CD4-positive, alpha-beta T cell treated with Interleukin-15 for 1 hour (primary cell): ENCODE data around the gene ZNF541.

ENCODE experiments used
- DNase-seq: peaks from one replicate; pipeline ENCODE4 v3.0.0-alpha.2; 2020

The ZNF541 gene

DNA sequence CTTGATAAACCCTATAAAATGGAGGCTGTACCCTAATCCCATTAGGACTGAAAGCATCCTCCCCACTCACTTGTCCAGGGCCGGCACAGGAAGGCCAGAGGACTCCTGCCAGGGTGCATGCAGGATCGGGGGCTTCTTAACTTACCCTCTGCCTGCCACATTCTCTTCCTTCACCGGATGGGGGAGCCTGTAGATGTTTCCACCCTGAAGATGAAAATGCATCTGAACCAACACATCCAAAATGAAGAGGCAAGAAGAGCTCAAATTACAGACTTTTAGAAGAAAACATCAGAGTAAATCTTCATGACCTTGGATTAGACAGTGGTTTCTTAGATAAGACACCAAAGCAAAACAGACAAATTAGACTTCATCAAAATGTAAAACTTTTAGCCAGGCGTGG lies 32.2 kb downstream of the ZNF541 start:
- no peak for DNase-seq

DNA sequence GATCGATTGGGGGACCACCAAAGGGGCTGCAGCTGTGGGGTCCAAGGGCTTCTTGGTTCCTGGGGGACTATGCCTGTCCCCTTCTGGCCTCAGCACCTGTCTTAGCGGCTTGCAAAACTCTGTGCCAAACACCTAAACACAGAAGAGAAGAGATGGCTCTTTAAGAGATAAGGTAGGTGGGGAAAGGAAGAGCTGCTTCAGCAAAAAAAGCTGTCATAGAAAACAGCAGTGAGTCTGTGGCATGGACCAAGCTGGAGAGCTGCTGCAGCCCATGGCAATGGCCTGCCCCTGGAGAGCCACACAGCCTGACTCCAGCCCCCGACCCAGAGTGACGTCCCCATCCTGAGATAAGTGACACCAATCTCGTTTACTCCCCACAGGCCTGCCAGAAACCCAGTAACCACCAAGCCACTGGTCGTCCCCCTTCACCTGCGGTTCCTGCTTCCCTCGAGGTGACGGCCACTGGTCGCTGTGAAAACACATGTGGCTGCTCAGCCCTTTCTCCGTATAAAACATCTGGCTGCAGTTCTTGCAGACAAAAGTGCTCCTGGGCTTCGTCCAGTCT lies 33.1 kb downstream of the ZNF541 start:
- DNase-seq: peak; percentile 41

DNA sequence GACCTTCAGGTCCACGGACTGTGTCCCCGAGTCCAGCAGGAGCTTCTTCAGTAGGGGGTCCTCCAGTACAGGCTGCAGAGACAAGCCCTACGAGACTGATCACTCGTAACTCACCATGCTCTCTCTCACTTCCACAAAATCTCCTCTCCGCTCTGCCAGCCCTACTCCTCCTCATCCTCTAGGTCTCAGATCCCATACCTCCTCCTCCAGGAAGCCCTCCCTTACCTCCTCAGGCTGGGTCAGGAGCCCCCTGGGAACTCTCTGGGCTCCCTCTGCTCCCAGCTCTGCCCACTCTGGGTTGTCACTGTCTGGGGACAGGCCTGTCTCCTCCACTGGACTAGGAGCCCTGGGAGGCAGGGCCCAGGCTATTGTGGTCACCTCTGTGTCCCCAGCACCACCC lies 34.1 kb downstream of the ZNF541 start:
- DNase-seq: no peak

DNA sequence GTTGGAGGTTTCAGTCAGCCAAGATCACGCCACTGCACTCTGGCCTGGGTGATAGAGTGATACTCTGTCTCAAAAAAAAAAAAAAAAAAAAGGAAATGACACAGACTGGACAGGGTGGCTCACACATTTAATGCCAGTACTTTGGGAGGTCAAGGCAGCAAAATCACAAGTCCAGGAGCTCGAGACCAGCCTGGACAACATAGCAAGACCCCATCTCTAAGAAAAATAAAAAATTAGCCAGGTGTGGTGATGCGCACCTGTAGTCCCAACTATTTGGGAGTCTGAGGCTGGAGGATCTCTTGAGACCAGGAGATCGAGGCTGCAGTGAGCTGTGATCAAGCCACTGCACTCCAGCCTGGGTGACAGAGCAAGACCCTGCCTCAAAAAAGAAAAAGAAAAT lies 35.5 kb downstream of the ZNF541 start:
- no peak for DNase-seq

DNA sequence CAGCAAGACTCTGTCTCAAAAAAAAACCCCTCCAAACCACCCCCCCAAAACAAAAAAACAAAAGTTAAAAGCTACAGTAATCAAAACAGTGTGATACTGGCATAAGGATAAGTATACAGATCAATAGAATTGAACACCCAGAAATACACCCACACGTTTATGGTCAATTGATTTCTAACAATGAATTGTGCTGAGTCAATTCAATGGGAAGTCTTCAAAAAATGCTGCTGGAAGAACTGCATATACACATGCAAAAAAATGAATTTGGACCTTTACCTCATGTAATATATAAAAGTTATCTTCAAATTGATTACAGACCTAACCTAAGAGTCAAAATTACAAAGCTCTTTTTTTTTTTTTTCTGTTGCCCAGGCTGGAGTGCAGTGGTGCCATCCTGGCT lies 38.3 kb downstream of the ZNF541 start:
- DNase-seq: no peak

DNA sequence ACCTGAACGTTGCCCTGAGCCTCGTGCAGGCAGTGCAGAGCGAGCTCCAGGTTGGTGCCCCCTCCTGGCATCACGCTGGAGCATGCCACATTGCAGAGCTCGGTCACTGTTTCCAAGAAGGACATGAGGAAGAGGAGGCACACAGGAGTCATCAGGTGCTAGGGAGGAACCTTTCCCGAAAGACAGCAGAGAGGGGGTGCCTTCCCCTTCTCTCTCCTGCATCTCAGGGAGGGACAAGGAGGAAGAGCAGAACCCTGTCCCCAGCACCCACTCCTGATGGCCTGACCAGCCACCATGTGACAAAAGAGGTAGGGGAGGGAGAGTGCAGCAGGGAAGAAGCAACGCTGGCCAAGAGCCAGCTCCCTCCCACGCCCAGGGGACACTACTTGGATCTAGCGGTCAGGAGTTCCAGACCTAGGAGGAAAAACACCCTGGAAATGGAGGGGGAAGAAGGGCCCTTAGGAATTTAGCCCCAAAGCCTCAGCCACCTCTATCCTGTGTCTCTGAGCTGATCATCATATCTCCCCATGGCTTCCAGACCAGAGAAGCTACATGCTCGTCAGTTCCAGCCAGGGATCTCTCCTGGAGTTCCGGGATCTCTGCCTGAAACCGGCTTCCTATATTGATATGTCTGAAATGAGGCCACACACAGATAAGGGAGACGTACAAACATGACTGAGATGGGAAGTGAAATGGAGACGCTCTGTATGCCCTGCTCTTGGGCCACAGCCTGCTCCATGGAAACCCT lies 41.1 kb downstream of the ZNF541 start:
- no peak for DNase-seq

DNA sequence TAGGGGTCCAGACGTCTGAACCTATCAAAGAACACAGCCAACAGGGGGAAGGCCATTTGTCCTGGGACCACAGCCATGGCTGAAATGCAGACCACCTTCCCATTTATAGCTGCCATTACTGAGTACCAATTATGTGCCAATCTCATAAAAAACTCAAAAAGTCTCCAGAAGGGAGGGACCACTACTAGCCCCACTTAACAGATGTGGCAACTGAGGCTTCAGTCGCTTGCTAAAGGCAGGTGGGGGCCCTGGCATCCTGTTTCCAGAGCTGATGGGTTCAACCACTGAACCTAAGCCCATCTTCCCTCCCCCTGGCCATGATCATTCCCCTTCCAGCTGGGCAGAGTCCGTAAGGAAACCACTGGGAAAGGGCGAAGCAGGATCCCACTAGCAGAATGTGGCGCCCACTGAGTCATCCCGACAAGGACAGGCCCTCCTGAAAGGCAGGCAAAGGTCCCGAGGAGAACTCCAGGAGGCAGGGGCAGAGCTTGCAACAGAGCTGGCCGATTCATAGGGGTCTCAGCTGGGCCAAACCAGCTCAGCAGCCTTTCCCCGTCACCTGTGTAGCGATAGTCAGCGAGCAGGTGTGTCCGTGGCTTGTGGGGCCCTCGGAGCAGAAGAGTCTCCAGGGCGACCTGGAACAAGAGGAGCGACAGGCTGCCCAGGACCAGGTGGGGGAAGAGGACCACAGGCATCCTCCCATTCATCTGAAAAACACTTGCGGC lies 43.8 kb downstream of the ZNF541 start:
- DNase-seq: no peak

DNA sequence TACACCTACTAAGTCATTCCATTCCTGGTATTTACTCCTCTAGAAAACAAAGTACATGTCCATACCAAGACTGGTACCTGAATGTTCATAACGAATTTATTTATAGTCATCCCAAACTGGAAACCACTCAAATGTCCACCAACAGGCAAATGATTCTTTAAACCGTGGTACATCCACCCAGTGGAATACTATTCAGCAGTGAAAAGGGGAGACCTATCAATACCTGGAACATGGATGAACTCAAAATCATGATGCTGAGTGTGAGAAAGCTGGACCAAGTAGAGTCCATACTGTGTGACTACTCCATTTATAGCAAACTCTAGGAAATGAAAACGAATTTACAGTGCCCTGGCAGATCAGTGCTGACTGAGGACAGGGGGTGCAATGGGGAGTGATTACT lies 46.1 kb downstream of the ZNF541 start:
- DNase-seq: no peak

DNA sequence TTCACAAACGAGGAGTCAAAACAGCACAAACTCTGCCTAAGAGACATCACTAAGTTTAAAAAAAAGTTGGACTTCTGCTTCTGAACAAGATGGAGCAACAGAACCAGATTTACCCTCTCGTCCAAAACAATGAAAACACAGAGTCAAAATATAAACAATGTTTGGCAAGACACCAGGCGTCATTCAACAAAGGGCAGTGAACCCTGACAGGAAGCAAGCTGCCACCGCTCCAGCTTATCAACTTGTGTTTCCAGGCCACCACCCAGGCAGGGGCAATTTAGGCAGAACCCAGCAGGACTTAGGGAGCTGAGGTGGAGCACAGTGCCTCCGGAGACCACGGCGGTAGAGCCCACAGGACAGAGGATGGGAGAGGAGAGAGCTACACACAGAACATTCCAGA lies 49.5 kb downstream of the ZNF541 start:
- no peak for DNase-seq
